Measurements from ENCODE around the gene ZNF850. TPM values are rescaled to one million over a fixed set of nuclear protein-coding genes. Genes with fewer than 3 reads are reported as not detected.

Gene ZNF850
- total and polyA plus RNA-seq, 2 of the 8 experiments (the other 6 are each of a cell fraction or from before 2014, with no cell fraction given), result 6.7 to 21.2 TPM

DNA sequence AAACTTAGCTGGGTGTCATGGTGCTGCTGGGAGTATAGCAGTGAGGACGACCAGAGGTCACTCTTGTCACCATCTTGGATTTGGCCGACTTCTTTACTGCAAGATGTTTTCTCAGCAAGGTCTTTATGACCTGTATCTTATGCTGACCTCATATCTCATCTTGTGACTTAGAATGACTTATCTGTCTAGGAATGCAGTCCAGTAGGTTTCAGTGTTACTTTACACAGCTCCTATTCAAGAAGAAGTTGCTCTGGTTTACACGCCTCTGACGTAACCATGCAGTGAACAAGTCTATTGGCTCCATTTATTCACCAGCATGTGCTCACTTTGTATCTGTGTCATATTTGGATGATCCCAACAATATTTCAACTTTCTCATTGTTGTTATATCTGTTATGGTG is 26.7 kb downstream of the ZNF850 start:
- H3K27me3 ChIP-seq (replicated peaks in 1 of 4; ENCODE audit: control insufficient read depth in 3 of 4, extremely low read depth in 1 of 4, insufficient read depth in 3 of 4, low read length in 3 of 4), result no peaks in the 10 kb centered on the region
- H3K14ac ChIP-seq (ENCODE audit: insufficient read length), result no peak overlapping the region
- TF ChIP-seq CBX5 (IDR thresholded peaks at IDR 0.05; ENCODE audit: low read depth, low read length) (no peak), CREB1 (IDR thresholded peaks at IDR 0.05) (no peak), NANOG (IDR thresholded peaks at IDR 0.05; ENCODE audit: insufficient read depth, low read depth, low read length, poor library complexity, severe bottlenecking) (no peak), TAF7 (optimal IDR thresholded peaks at IDR 0.05; ENCODE audit: borderline replicate concordance, low read depth, low read length) (no peak), EP300 (IDR thresholded peaks at IDR 0.05; ENCODE audit: borderline replicate concordance in 1 of 2, low read depth in 2 of 2, low read length in 2 of 2) (no peak), RNF2 (IDR thresholded peaks at IDR 0.05; ENCODE audit: borderline replicate concordance, low read depth, low read length, missing control alignments, poor library complexity, severe bottlenecking) (no peak), EZH2 (IDR thresholded peaks at IDR 0.05; ENCODE audit: low read depth, low read length, severe bottlenecking) (no peak), SIRT6 (IDR thresholded peaks at IDR 0.05; ENCODE audit: low read length) (no peak)
- POLR2A ChIA-PET (ENCODE audit: partially characterized antibody), result interaction anchor here (0.6 to 1.9 kb wide), 4 partner anchors 22 to 30 kb away, joined by 3 to 5 read pairs (median 4); partner anchors contain the start of gene ZNF850
- CTCF ChIA-PET (ENCODE audit: partially characterized antibody), result no interaction called here
- H2AFZ ChIP-seq (ENCODE audit: low read length), result no peak overlapping the region
- H2BK20ac ChIP-seq (ENCODE audit: low read length), result no peak overlapping the region
- no peak overlapping the region for H2BK120ac ChIP-seq (replicated peaks; ENCODE audit: low read depth, low read length)
- H3K56ac ChIP-seq (replicated peaks; ENCODE audit: insufficient read length, low read depth, low read length), result no peak overlapping the region
- peaks cover 65 to 73% of the 10 kb centered on the region in 2 experiments for H3K9me3 ChIP-seq (ENCODE audit: insufficient read depth in 2 of 2, low read depth in 1 of 2, low read length in 1 of 2)
- WGBS, 2 experiments (ENCODE audit: extremely low coverage in 1 of 2, insufficient coverage in 1 of 2, insufficient read length in 1 of 2, insufficient replicate concordance in 2 of 2, low coverage in 1 of 2, low lambda C conversion rate in 2 of 2, missing lambda C conversion rate in 1 of 2), result 90% methylated on average over 4 of the region's 4 CpGs; no CpG with 5 or more reads in 1 of the 2 experiments
- no peak overlapping the region for H3K18ac ChIP-seq (ENCODE audit: extremely low read depth, low read length)
- DNase-seq (ENCODE audit: low read depth in 1 of 2, low spot score in 2 of 2) (no peak), FAIRE-seq (no peak)
- H3K79me2 ChIP-seq (ENCODE audit: control insufficient read depth in 1 of 2, insufficient read depth in 2 of 2, low read length in 2 of 2), result peaks cover 0 to 4% of the 10 kb centered on the region in 2 experiments; a peak in 1 of 4 replicates
- no peak overlapping the region for H3K27ac ChIP-seq (ENCODE audit: low read depth, low read length)
- no peak overlapping the region for H3K9ac ChIP-seq (replicated peaks in 1 of 4; ENCODE audit: extremely low read depth in 1 of 4, low read depth in 3 of 4, low read length in 3 of 4)
- H3K79me1 ChIP-seq (ENCODE audit: low read depth, low read length), result no peaks in the 10 kb centered on the region
- no peak overlapping the region for H3K4me2 ChIP-seq (ENCODE audit: insufficient read depth in 1 of 2, low read depth in 2 of 2, low read length in 2 of 2)
- no peaks in the 10 kb centered on the region for H4K20me1 ChIP-seq (replicated peaks in 1 of 2; ENCODE audit: control insufficient read depth in 1 of 2, insufficient read depth in 2 of 2, low read length in 2 of 2)
- H2AK5ac ChIP-seq (ENCODE audit: low read depth, low read length), result no peak overlapping the region
- H4K8ac ChIP-seq (ENCODE audit: extremely low read depth, insufficient read depth, low read length), result no peak overlapping the region
- no peak overlapping the region for H4K5ac ChIP-seq (ENCODE audit: insufficient read length, low read depth, low read length)
- no peak overlapping the region for H3K23ac ChIP-seq (ENCODE audit: insufficient read length)
- H2BK5ac ChIP-seq (ENCODE audit: low read depth, low read length), result no peak overlapping the region
- no peaks in the 10 kb centered on the region for H3K4me1 ChIP-seq (replicated peaks in 1 of 4; ENCODE audit: control insufficient read depth in 3 of 4, insufficient read depth in 4 of 4, low read length in 3 of 4)
- H2BK12ac ChIP-seq (ENCODE audit: low read depth, low read length), result no peak overlapping the region
- H4K91ac ChIP-seq (replicated peaks; ENCODE audit: insufficient read length, low read length), result no peak overlapping the region
- H3K4ac ChIP-seq (replicated peaks; ENCODE audit: insufficient read length, low read depth, low read length), result no peak overlapping the region
- H2BK15ac ChIP-seq (ENCODE audit: low read length), result no peak overlapping the region
- no peaks in the 10 kb centered on the region for H3K23me2 ChIP-seq (ENCODE audit: low read depth, low read length)
- no peak overlapping the region for H3K4me3 ChIP-seq (ENCODE audit: extremely low read depth in 1 of 4, insufficient read depth in 2 of 4, low read depth in 3 of 4, low read length in 4 of 4)
- H3K36me3 ChIP-seq (ENCODE audit: control insufficient read depth in 2 of 4, insufficient read depth in 4 of 4, low read length in 3 of 4), result peaks cover 26 to 67% (median 50%) of the 10 kb centered on the region in 4 experiments

Data from H1 (cell line).